HG03565 (cell line): ENCODE results near the gene RALGAPA1.
"Not testable (repeated sequence)": the region's sequence is repeated elsewhere in the genome, so short reads cannot be mapped to it uniquely, and the experiment has no call there.

ENCODE experiments used
- ATAC-seq: cut with Tn5 transposase; IDR thresholded peaks from one replicate; pipeline ENCODE4 v1.9.1; 2021; ENCODE audit warnings: mild to moderate bottlenecking, moderate library complexity; ENCODE audit not compliant: unreplicated experiment

The RALGAPA1 gene

GRCh38 chr14:35822501-35822900 lies 13.4 kb upstream of the RALGAPA1 start:
- ATAC-seq, result no peak

- ATAC-seq, result no peak
Measured at GRCh38 chr14:35821564-35822411, 12.7 kb upstream of the RALGAPA1 start.

- ATAC-seq, result no peak
Measured at GRCh38 chr14:35819591-35820540, 10.8 kb upstream of the RALGAPA1 start.

GRCh38 chr14:35818346-35819115 lies 9.4 kb upstream of the RALGAPA1 start:
- no peak for ATAC-seq

GRCh38 chr14:35814371-35815005 lies 5.4 kb upstream of the RALGAPA1 start:
- peak; percentile 72 for ATAC-seq

GRCh38 chr14:35810963-35811362 lies 1.9 kb upstream of the RALGAPA1 start:
- no peak for ATAC-seq

GRCh38 chr14:35809597-35809996 lies 502 bp upstream of the RALGAPA1 start:
- ATAC-seq, result no peak

- ATAC-seq, result no peak
Measured at GRCh38 chr14:35808076-35808637, 938 bp downstream of the RALGAPA1 start.

- ATAC-seq, result no peak
Measured at GRCh38 chr14:35807131-35807961, 1.7 kb downstream of the RALGAPA1 start.

- no peak for ATAC-seq
Measured at GRCh38 chr14:35806006-35806907, 2.8 kb downstream of the RALGAPA1 start.

GRCh38 chr14:35797796-35798195 lies 11.3 kb downstream of the RALGAPA1 start:
- ATAC-seq, result no peak

- ATAC-seq, result no peak
Measured at GRCh38 chr14:35789651-35790050, 19.4 kb downstream of the RALGAPA1 start.

- ATAC-seq, result no peak
Measured at GRCh38 chr14:35786856-35787255, 22.2 kb downstream of the RALGAPA1 start.

GRCh38 chr14:35783699-35784098 lies 25.4 kb downstream of the RALGAPA1 start:
- ATAC-seq, result no peak

GRCh38 chr14:35779368-35779767 lies 29.7 kb downstream of the RALGAPA1 start:
- no peak for ATAC-seq

GRCh38 chr14:35777550-35777949 lies 31.5 kb downstream of the RALGAPA1 start:
- ATAC-seq, result not testable (repeated sequence)

- no peak for ATAC-seq
Measured at GRCh38 chr14:35776823-35777222, 32.3 kb downstream of the RALGAPA1 start.

- not testable (repeated sequence) for ATAC-seq
Measured at GRCh38 chr14:35776085-35776484, 33.0 kb downstream of the RALGAPA1 start.
